ENCODE measurements around the gene CDK14. TPM values are rescaled to one million over a fixed set of nuclear protein-coding genes. Genes with fewer than 3 reads are reported as not detected.

The CDK14 gene
- total RNA-seq, 4 donors from 2014 or later: 0.18 to 74.3 (median 7.3) TPM

DNA sequence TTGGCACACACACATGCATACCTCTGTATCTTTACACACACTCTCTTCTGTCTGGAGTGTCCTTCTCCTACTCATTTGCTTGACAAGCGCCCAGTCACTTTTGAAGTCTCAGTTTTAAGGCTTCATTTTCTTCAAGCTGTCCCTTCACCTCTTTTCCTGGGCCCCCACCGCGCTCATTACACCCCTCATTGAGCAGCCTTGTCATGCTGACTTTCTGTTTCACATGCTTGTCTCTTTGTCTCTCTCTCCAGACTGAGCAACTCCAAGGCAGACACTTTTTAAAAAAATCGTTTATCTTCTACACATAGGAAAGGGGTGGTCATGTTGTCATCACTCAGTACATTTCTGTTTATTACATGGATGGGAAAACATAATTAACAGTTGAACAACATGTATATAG lies 442.9 kb downstream of the CDK14 start:
- TF ChIP-seq POLR2A (IDR thresholded peaks at IDR 0.05): no peak
- TF ChIP-seq, protein P1, sequence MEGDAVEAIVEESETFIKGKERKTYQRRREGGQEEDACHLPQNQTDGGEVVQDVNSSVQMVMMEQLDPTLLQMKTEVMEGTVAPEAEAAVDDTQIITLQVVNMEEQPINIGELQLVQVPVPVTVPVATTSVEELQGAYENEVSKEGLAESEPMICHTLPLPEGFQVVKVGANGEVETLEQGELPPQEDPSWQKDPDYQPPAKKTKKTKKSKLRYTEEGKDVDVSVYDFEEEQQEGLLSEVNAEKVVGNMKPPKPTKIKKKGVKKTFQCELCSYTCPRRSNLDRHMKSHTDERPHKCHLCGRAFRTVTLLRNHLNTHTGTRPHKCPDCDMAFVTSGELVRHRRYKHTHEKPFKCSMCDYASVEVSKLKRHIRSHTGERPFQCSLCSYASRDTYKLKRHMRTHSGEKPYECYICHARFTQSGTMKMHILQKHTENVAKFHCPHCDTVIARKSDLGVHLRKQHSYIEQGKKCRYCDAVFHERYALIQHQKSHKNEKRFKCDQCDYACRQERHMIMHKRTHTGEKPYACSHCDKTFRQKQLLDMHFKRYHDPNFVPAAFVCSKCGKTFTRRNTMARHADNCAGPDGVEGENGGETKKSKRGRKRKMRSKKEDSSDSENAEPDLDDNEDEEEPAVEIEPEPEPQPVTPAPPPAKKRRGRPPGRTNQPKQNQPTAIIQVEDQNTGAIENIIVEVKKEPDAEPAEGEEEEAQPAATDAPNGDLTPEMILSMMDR (IDR thresholded peaks at IDR 0.05): no peak
- H3K36me3 ChIP-seq: no peaks in the 10 kb centered on the region
- no peaks in the 10 kb centered on the region for H3K27me3 ChIP-seq
- H3K4me1 ChIP-seq: no peaks in the 10 kb centered on the region
- H3K9me3 ChIP-seq: no peaks in the 10 kb centered on the region
- no peak overlapping the region for H3K27ac ChIP-seq
- DNase-seq: no peak
- H3K4me3 ChIP-seq: no peak overlapping the region

DNA sequence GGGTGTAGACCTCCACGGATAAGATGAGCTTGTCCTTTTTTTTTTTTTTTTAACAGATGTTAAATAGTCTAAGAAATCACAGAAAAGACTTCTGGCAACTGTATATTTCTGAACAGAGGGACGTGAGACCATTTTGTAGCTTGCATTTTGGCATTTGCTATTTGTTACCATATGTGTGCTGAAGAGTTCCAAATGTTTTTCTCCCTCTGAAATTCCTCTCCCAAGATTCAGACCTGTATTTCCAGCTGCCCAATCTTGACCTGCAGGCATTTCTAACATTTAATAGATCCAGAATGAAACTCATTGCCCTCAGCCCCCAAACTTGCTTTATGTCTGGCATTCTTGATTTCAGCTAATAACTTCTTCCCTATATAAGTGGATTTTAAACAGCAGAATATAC lies 445.0 kb downstream of the CDK14 start:
- Histone ChIP-seq H3K9me3 (no peaks in the 10 kb centered on the region), H3K36me3 (no peaks in the 10 kb centered on the region), H3K4me1 (no peaks in the 10 kb centered on the region), H3K27me3 (no peaks in the 10 kb centered on the region), H3K4me3 (no peak overlapping the region), H3K27ac (no peak overlapping the region)
- TF ChIP-seq POLR2A (IDR thresholded peaks at IDR 0.05): no peak
- TF ChIP-seq, protein P1 (IDR thresholded peaks at IDR 0.05): no peak
- no peak for DNase-seq

DNA sequence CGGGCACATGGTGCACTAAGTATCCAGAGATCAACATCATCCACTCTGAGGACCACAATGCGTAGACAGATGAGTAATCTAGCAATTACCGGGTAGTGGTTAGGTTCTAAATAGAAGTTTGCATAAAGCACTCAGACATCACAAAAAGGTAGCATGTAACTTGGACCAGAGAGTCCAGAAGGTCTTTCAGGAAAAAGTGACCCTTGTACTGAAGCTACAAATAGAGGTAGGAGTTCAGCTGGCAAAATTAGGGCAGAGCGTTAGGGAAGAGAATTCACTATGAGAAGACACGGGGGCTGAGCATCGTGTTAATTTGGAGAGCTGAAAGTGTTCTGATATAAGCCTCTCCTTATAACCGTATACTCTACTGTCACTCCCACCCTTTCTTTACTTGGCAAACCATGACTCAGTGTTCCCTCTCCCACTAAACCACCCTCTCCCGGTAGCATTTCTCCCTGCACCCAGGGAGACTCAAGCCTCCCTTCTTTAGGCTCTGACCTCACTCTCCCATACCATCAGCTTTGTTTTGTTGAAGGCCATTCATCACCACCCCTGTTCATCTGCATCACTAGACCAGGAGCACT lies 445.9 kb downstream of the CDK14 start:
- no peaks in the 10 kb centered on the region for H3K27me3 ChIP-seq
- no peaks in the 10 kb centered on the region for H3K4me1 ChIP-seq
- H3K36me3 ChIP-seq: no peaks in the 10 kb centered on the region
- H3K27ac ChIP-seq: no peak overlapping the region
- H3K4me3 ChIP-seq: no peak overlapping the region
- TF ChIP-seq POLR2A (IDR thresholded peaks at IDR 0.05): no peak
- TF ChIP-seq, protein P1 (IDR thresholded peaks at IDR 0.05): no peak
- no peak for DNase-seq
- H3K9me3 ChIP-seq: no peaks in the 10 kb centered on the region

DNA sequence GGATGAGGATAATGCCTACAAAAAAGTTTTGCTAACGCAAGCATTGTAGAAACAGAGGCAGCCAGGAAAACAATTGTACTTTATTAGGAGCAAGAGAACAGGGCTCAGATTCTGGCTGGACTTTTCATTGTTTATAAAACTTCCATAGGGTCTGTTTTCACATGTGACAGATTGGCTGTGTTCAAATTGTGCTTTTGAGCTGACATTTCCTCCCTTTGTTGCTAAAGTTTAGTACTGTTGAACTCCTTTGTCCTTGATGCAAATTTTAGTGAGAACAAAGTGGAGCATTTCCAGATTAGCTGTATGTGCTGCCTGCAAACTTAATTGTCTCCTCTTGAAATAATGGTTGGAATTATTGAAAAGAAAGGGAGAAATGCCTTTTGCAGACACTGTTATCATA lies 447.1 kb downstream of the CDK14 start:
- Histone ChIP-seq H3K36me3 (no peaks in the 10 kb centered on the region), H3K4me3 (no peak overlapping the region), H3K27me3 (no peaks in the 10 kb centered on the region), H3K27ac (no peak overlapping the region), H3K9me3 (no peaks in the 10 kb centered on the region), H3K4me1 (no peaks in the 10 kb centered on the region)
- no peak for TF ChIP-seq POLR2A (IDR thresholded peaks at IDR 0.05)
- TF ChIP-seq, protein P1 (IDR thresholded peaks at IDR 0.05): no peak
- no peak for DNase-seq

DNA sequence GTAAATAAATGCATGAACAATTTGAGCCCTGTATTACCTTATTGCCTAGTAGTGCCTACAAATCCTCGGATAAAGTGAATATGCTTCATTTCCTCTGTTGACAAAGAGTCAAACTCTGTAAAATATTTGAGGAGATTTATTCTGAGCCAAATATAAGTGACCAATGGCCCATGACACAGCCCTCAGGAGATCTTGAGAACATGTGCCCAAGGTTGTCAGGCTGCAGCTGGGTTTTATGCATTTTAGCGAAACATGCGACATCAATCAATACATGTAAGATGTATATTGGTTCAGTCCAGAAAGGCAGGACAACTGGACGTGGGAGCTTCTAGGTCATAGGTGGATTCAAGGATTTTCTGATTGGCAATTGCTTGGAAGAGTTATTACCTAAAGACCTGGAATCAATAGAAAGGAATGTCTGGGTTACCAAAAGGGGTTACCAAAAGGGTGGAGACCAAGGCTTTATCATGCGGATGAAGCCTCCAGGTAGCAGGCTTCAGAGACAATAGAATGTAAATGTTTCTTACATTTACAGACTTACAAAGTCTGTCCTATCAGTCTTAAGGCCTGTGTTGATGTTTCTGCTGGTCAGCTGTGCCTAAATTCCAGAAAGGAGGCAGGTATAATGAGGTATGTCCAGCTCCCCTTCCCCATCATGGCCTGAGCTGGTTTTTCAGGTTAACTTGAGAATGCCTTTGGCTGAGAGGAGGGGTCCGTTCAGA lies 448.0 kb downstream of the CDK14 start:
- no peaks in the 10 kb centered on the region for H3K4me1 ChIP-seq
- H3K9me3 ChIP-seq: no peaks in the 10 kb centered on the region
- no peak overlapping the region for H3K27ac ChIP-seq
- TF ChIP-seq, protein P1 (IDR thresholded peaks at IDR 0.05): no peak
- no peak for TF ChIP-seq POLR2A (IDR thresholded peaks at IDR 0.05)
- no peaks in the 10 kb centered on the region for H3K27me3 ChIP-seq
- no peak overlapping the region for H3K4me3 ChIP-seq
- no peak for DNase-seq
- no peaks in the 10 kb centered on the region for H3K36me3 ChIP-seq
